H1 (cell line): ENCODE results near the gene NR3C2. TPM values are rescaled to one million over a fixed set of nuclear protein-coding genes. Genes with fewer than 3 reads are reported as not detected.

Source experiments
- ASH2L ChIP-seq: fragments of 200-600, 300-600 bp; sonication (generic); IDR thresholded peaks from one replicate; pipeline ENCODE4 v1.7.1; 2017; ENCODE audit warnings: low read length
- ATF3 ChIP-seq: IDR thresholded peaks from 2 replicates; pipeline ENCODE4 v1.6.1; 2011; ENCODE audit warnings: low read depth, mild to moderate bottlenecking, low read length; ENCODE audit not compliant: insufficient read depth
- JUN ChIP-seq: IDR thresholded peaks from 2 replicates; pipeline ENCODE4 v1.6.1; 2011; ENCODE audit warnings: low read depth, mild to moderate bottlenecking, improper control_type of control experiment, low read length
- SP2 ChIP-seq: IDR thresholded peaks from 2 replicates; pipeline ENCODE4 v1.6.1; 2012; ENCODE audit warnings: mild to moderate bottlenecking, low read length, inconsistent platforms
- polyA plus RNA-seq, 7 experiments: library from polyadenylated mRNA; depleted of rRNA in 3 of 7; stranded (reverse) in 5 of 7; unstranded in 2 of 7; fragments of >200 nt in 5 of 7; fragments of 200-250 nt in 2 of 7; gene quantifications; 1 replicate in 5 of 7; 2 replicates in 1 of 7; 4 replicates in 1 of 7; pipeline versions ENCODE4 v1.2.1 to v1.2.3, GENCODE V29; 2011 to 2013; ENCODE audit warnings: missing spikeins in 2 of 7, mixed read lengths in 2 of 7
- total RNA-seq: library from RNA; stranded (reverse); fragmentation: NEBNext Ultra II Directional; extraction: Animal tissue kit (Norgen Biotek cat#: 25700); gene quantifications from 2 replicates; pipeline ENCODE4 v1.2.1, GENCODE V29; 2021

NR3C2 gene
- total and polyA plus RNA-seq, 2 of the 8 experiments (the other 6 are each of a cell fraction or from before 2014, with no cell fraction given) = 0.80 to 3.9 TPM

GRCh38 chr4:148054275-148054674 is 387.9 kb downstream of the NR3C2 start (continued):
- TF ChIP-seq ASH2L (no peak), JUN (no peak), SP2 (no peak), ATF3 (no peak)
